HEK293T (cell line): ENCODE data around the gene PRDM16.

Experiments used
- ARNT ChIP-seq: fragments of 450-650 bp; IDR thresholded peaks from 2 replicates; pipeline ENCODE4 v1.6.1; 2017; ENCODE audit warnings: mild to moderate bottlenecking
- BHLHE40 ChIP-seq: fragments of 450-650 bp; IDR thresholded peaks from 2 replicates; pipeline ENCODE4 v1.6.1; 2016; ENCODE audit warnings: mild to moderate bottlenecking, moderate library complexity, borderline replicate concordance
- CTBP1 ChIP-seq: fragments of 450-650 bp; IDR thresholded peaks from 2 replicates; pipeline ENCODE4 v1.6.1; 2016; ENCODE audit warnings: borderline replicate concordance
- ELF4 ChIP-seq: fragments of 450-650 bp; IDR thresholded peaks from 2 replicates; pipeline ENCODE4 v1.6.1; 2017; ENCODE audit warnings: antibody characterized with exemption
- FOXK2 ChIP-seq: fragments of 450-650 bp; IDR thresholded peaks from 2 replicates; pipeline ENCODE4 v1.6.1; 2016; ENCODE audit warnings: mild to moderate bottlenecking
- FOXM1 ChIP-seq: fragments of 450-650 bp; IDR thresholded peaks from 2 replicates; pipeline ENCODE4 v1.6.1; 2017; ENCODE audit warnings: mild to moderate bottlenecking, borderline replicate concordance
- HDGF ChIP-seq: fragments of 450-650 bp; IDR thresholded peaks from 2 replicates; pipeline ENCODE4 v1.6.1; 2017; ENCODE audit warnings: antibody characterized with exemption, borderline replicate concordance
- L3MBTL2 ChIP-seq: fragments of 450-650 bp; conservative IDR thresholded peaks from 2 replicates; pipeline ENCODE4 v1.6.1; 2016; ENCODE audit warnings: mild to moderate bottlenecking
- SP1 ChIP-seq: fragments of 450-650 bp; IDR thresholded peaks from 2 replicates; pipeline ENCODE4 v1.6.1; 2017
- SUZ12 ChIP-seq: fragments of 450-650 bp; IDR thresholded peaks from 2 replicates; pipeline ENCODE4 v1.6.1; 2016; ENCODE audit warnings: mild to moderate bottlenecking
- TARDBP ChIP-seq: fragments of 450-650 bp; IDR thresholded peaks from 2 replicates; pipeline ENCODE4 v1.6.1; 2016
- ZNF384 ChIP-seq: fragments of 450-650 bp; IDR thresholded peaks from 2 replicates; pipeline ENCODE4 v1.6.1; 2016
- TF ChIP-seq, protein P1 (sequence below): fragments of 450-650 bp; IDR thresholded peaks from 2 replicates; pipeline ENCODE4 v1.6.1; 2016

DNA sequence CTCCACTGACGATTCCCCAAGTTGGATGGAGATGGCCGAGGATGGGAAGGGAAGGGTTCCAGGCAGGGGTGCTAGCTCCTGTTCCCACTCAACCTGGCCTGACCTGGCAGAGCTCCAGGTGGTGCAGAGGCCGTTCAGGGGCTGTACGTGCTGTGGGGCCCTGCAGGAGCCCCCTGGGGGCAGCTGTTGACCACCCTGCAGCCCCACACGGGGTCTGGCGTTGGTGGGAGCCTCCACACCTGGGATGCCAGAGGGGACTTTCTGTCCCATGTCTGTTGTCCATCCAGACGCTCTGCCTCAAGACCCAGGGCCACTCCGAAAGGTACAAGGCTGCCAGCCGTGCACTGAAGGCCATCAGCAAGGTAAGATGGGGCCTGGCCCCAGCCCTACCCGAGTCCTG is 405.4 kb downstream of the PRDM16 start:
- no peak for TF ChIP-seq SP1
- TF ChIP-seq SUZ12 = no peak
- TF ChIP-seq ARNT = no peak
- no peak for TF ChIP-seq CTBP1
- TF ChIP-seq, protein P1, sequence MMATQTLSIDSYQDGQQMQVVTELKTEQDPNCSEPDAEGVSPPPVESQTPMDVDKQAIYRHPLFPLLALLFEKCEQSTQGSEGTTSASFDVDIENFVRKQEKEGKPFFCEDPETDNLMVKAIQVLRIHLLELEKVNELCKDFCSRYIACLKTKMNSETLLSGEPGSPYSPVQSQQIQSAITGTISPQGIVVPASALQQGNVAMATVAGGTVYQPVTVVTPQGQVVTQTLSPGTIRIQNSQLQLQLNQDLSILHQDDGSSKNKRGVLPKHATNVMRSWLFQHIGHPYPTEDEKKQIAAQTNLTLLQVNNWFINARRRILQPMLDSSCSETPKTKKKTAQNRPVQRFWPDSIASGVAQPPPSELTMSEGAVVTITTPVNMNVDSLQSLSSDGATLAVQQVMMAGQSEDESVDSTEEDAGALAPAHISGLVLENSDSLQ = no peak
- no peak for TF ChIP-seq L3MBTL2
- TF ChIP-seq BHLHE40 = no peak
- no peak for TF ChIP-seq ELF4
- TF ChIP-seq TARDBP = no peak
- no peak for TF ChIP-seq ZNF384
- no peak for TF ChIP-seq FOXK2
- TF ChIP-seq FOXM1 = no peak
- no peak for TF ChIP-seq HDGF
